ENCODE measurements around the gene ADH4. TPM values are rescaled to one million over a fixed set of nuclear protein-coding genes. Genes with fewer than 3 reads are reported as not detected.

The ADH4 gene
- total RNA-seq, 1 donor from 2014 or later: 0.27 TPM

- Histone ChIP-seq H3K9me3 (no peaks in the 10 kb centered on the region), H3K4me3 (no peak overlapping the region), H3K36me3 (peaks cover 100% of the 10 kb centered on the region), H3K4me1 (no peaks in the 10 kb centered on the region), H3K27ac (no peak overlapping the region), H3K27me3 (ENCODE audit: low read depth) (no peaks in the 10 kb centered on the region)
- TF ChIP-seq CTCF (IDR thresholded peaks at IDR 0.05): no peak
- DNase-seq (no peak), ATAC-seq (no peak)
- intact Hi-C loops (cut with DNase I): no loop called here
Measured at GRCh38 chr4:99079625-99080295, 64.3 kb downstream of the ADH4 start.

- no peak for ATAC-seq
- H3K36me3 ChIP-seq: peaks cover 100% of the 10 kb centered on the region
Measured at GRCh38 chr4:99078931-99079624, 65.0 kb downstream of the ADH4 start.

GRCh38 chr4:99078336-99078735 lies 65.8 kb downstream of the ADH4 start:
- TF ChIP-seq CTCF (IDR thresholded peaks at IDR 0.05): no peak
- Histone ChIP-seq H3K27me3 (ENCODE audit: low read depth) (no peaks in the 10 kb centered on the region), H3K27ac (no peak overlapping the region), H3K4me3 (no peak overlapping the region), H3K4me1 (no peaks in the 10 kb centered on the region), H3K9me3 (no peaks in the 10 kb centered on the region), H3K36me3 (peaks cover 100% of the 10 kb centered on the region)
- DNase-seq: no peak
- ATAC-seq: no peak
- intact Hi-C loops (cut with DNase I): no loop called here

More at GRCh38 chr4:99078931-99079624, 65.0 kb downstream of the ADH4 start:
- Histone ChIP-seq H3K4me1 (no peaks in the 10 kb centered on the region), H3K9me3 (no peaks in the 10 kb centered on the region), H3K27me3 (ENCODE audit: low read depth) (no peaks in the 10 kb centered on the region), H3K27ac (no peak overlapping the region), H3K4me3 (no peak overlapping the region)
- no peak for TF ChIP-seq CTCF (IDR thresholded peaks at IDR 0.05)
- intact Hi-C loops (cut with DNase I): no loop called here
- no peak for DNase-seq

GRCh38 chr4:99077177-99077576 lies 66.9 kb downstream of the ADH4 start:
- H3K9me3 ChIP-seq: no peaks in the 10 kb centered on the region
- H3K27me3 ChIP-seq (ENCODE audit: low read depth): no peaks in the 10 kb centered on the region
- intact Hi-C loops (cut with DNase I): no loop called here
- peaks cover 100% of the 10 kb centered on the region for H3K36me3 ChIP-seq
- no peak overlapping the region for H3K27ac ChIP-seq
- ATAC-seq (no peak), DNase-seq (no peak)
- no peaks in the 10 kb centered on the region for H3K4me1 ChIP-seq
- TF ChIP-seq CTCF (IDR thresholded peaks at IDR 0.05): no peak
- no peak overlapping the region for H3K4me3 ChIP-seq

GRCh38 chr4:99076292-99076976 lies 67.7 kb downstream of the ADH4 start:
- no peak for TF ChIP-seq CTCF (IDR thresholded peaks at IDR 0.05)
- intact Hi-C loops (cut with DNase I): no loop called here
- no peaks in the 10 kb centered on the region for H3K27me3 ChIP-seq (ENCODE audit: low read depth)
- DNase-seq (no peak), ATAC-seq (no peak)
- H3K4me1 ChIP-seq: no peaks in the 10 kb centered on the region
- peaks cover 100% of the 10 kb centered on the region for H3K36me3 ChIP-seq
- H3K27ac ChIP-seq: no peak overlapping the region
- no peaks in the 10 kb centered on the region for H3K9me3 ChIP-seq
- no peak overlapping the region for H3K4me3 ChIP-seq

All from lower lobe of right lung (tissue), 2 donors.